Measurements from ENCODE around the gene RABGAP1L. TPM values are rescaled to one million over a fixed set of nuclear protein-coding genes. Genes with fewer than 3 reads are reported as not detected.

RABGAP1L gene
- total and polyA plus RNA-seq, 10 of the 15 experiments (the other 5 are each of a cell fraction or from before 2014, with no cell fraction given): 5.8 to 194 (median 113) TPM

- TF ChIP-seq ELK1 (IDR thresholded peaks at IDR 0.05; ENCODE audit: low read depth, low read length) (no peak), KAT2A (conservative IDR thresholded peaks at IDR 0.05; ENCODE audit: control insufficient read depth, low read depth, low read length) (no peak), TCF12 (IDR thresholded peaks at IDR 0.05; ENCODE audit: low read depth, low read length) (no peak), STAT3 (IDR thresholded peaks at IDR 0.05; ENCODE audit: low read depth, low read length) (no peak), E2F4 (IDR thresholded peaks at IDR 0.05; ENCODE audit: low read depth, low read length) (no peak), BACH1 (IDR thresholded peaks at IDR 0.05; ENCODE audit: borderline replicate concordance) (no peak), ZBED1 (IDR thresholded peaks at IDR 0.05; ENCODE audit: borderline replicate concordance) (no peak)
- in situ Hi-C loops (cut with MboI): no loop called here
- 90% methylated on average over 1 of the region's 1 CpG for WGBS (ENCODE audit: insufficient coverage, insufficient replicate concordance, low lambda C conversion rate, missing lambda C conversion rate)
- Histone ChIP-seq H3K9me3 (replicated peaks; ENCODE audit: control insufficient read depth, insufficient read depth, low read length) (peaks cover 10% of the 10 kb centered on the region), H2AFZ (ENCODE audit: control insufficient read depth, low read depth, low read length) (no peak overlapping the region), H3K27ac (ENCODE audit: control insufficient read depth, insufficient read depth) (no peak overlapping the region), H3K4me1 (ENCODE audit: control insufficient read depth, insufficient read depth, low read length) (no peaks in the 10 kb centered on the region), H3K79me2 (ENCODE audit: control insufficient read depth, insufficient read depth, low read length) (no peaks in the 10 kb centered on the region), H3K27me3 (replicated peaks in 1 of 2; ENCODE audit: control insufficient read depth in 2 of 2, insufficient read depth in 2 of 2, low read length in 1 of 2) (no peaks in the 10 kb centered on the region), H3K4me3 (no peak overlapping the region), H3K4me2 (ENCODE audit: control insufficient read depth, insufficient read depth) (no peak overlapping the region), H4K20me1 (ENCODE audit: control insufficient read depth, insufficient read depth) (no peaks in the 10 kb centered on the region), H3K36me3 (ENCODE audit: control insufficient read depth in 2 of 2, insufficient read depth in 2 of 2, low read length in 1 of 2) (peaks cover 0 to 28% of the 10 kb centered on the region in 2 experiments; a peak in 2 of 4 replicates), H3K9ac (ENCODE audit: control insufficient read depth, insufficient read depth, low read length) (no peak overlapping the region)
- intact Hi-C loops (cut with micrococcal nuclease; ENCODE audit: unreplicated experiment): no loop called here
- DNase-seq (ENCODE audit: low read depth, low spot score) (no peak), ATAC-seq (no peak), FAIRE-seq (no peak)
- RAD21 ChIA-PET (ENCODE audit: unreplicated experiment): no interaction called here
- POLR2A ChIA-PET: no interaction called here
- BruUV-seq (replicated peaks): no TSS peak
- CTCF ChIA-PET: no interaction called here
- SMC1A ChIA-PET (ENCODE audit: uncharacterized antibody, unreplicated experiment): no interaction called here
Observed at GRCh38 chr1:174286042-174286441, 126.7 kb downstream of the RABGAP1L start.

Measured in GM12878 (cell line).